Liver (tissue), 9 donors: ENCODE data around the gene DPEP3. TPM values are rescaled to one million over a fixed set of nuclear protein-coding genes. Genes with fewer than 3 reads are reported as not detected.

Experiments used
- DNase-seq: peaks from one replicate; pipeline ENCODE4 v3.0.0-alpha.2; 2017; ENCODE audit warnings: low spot score
- H3K27ac ChIP-seq, 2 donors: one replicate each; pipeline ENCODE4 v1.7.0; 2013; ENCODE audit warnings: inconsistent platforms in 2 of 2, low read length in 2 of 2, control low read depth in 1 of 2, low read depth in 1 of 2, mild to moderate bottlenecking in 1 of 2
- H3K27me3 ChIP-seq, 4 donors: one replicate each; pipeline versions ENCODE4 v1.6.1 to v1.7.0; 2013; ENCODE audit warnings: low read length in 3 of 4, inconsistent platforms in 1 of 4, mild to moderate bottlenecking in 1 of 4, moderate library complexity in 1 of 4; ENCODE audit not compliant: control insufficient read depth in 4 of 4, insufficient read depth in 4 of 4
- H3K36me3 ChIP-seq, 4 donors: one replicate each; pipeline versions ENCODE4 v1.6.1 to v1.7.0; 2013; ENCODE audit warnings: low read length in 3 of 4, mild to moderate bottlenecking in 3 of 4, low read depth in 1 of 4, moderate library complexity in 1 of 4; ENCODE audit not compliant: control insufficient read depth in 4 of 4, insufficient read depth in 3 of 4
- H3K4me1 ChIP-seq, 4 donors: one replicate each; pipeline versions ENCODE4 v1.6.1 to v1.7.0; 2013; ENCODE audit warnings: low read length in 3 of 4, mild to moderate bottlenecking in 3 of 4, moderate library complexity in 1 of 4; ENCODE audit not compliant: control insufficient read depth in 4 of 4, insufficient read depth in 4 of 4
- H3K4me3 ChIP-seq, 3 donors: one replicate each; pipeline versions ENCODE4 v1.6.1 to v1.7.0; 2013; ENCODE audit warnings: low read length in 3 of 3, control low read depth in 1 of 3, low read depth in 1 of 3, mild to moderate bottlenecking in 1 of 3
- H3K9ac ChIP-seq, 2 donors: one replicate each; pipeline ENCODE4 v1.7.0; 2013; ENCODE audit warnings: low read length in 2 of 2, mild to moderate bottlenecking in 2 of 2, moderate library complexity in 2 of 2, control low read depth in 1 of 2, low read depth in 1 of 2
- H3K9me3 ChIP-seq, 4 donors: one replicate each; pipeline versions ENCODE4 v1.6.1 to v1.7.0; 2013; ENCODE audit warnings: low read length in 3 of 4; ENCODE audit not compliant: control insufficient read depth in 4 of 4
- EGR1 ChIP-seq, 2 donors: IDR thresholded peaks; 2 replicates each; pipeline ENCODE4 v1.6.1; 2016 to 2018; ENCODE audit warnings: antibody characterized with exemption in 2 of 2, low read depth in 2 of 2
- FOXA1 ChIP-seq: IDR thresholded peaks from 2 replicates; pipeline ENCODE4 v1.6.1; 2016; ENCODE audit warnings: antibody characterized with exemption
- FOXA2 ChIP-seq: IDR thresholded peaks from 2 replicates; pipeline ENCODE4 v1.6.1; 2016; ENCODE audit warnings: antibody characterized with exemption
- GABPA ChIP-seq, 2 donors: IDR thresholded peaks in 1 of 2; conservative IDR thresholded peaks in 1 of 2; 2 replicates each; pipeline ENCODE4 v1.6.1; 2016; ENCODE audit warnings: antibody characterized with exemption in 2 of 2, mild to moderate bottlenecking in 1 of 2, moderate library complexity in 1 of 2
- HNF4A ChIP-seq, 2 donors: conservative IDR thresholded peaks; 2 replicates each; pipeline ENCODE4 v1.6.1; 2016; ENCODE audit warnings: antibody characterized with exemption in 2 of 2, mild to moderate bottlenecking in 2 of 2
- JUND ChIP-seq, 2 donors: IDR thresholded peaks; 2 replicates each; pipeline ENCODE4 v1.6.1; 2016; ENCODE audit warnings: antibody characterized with exemption in 2 of 2
- NR2F2 ChIP-seq: IDR thresholded peaks from 2 replicates; pipeline ENCODE4 v1.6.1; 2016; ENCODE audit warnings: antibody characterized with exemption
- RXRA ChIP-seq, 2 donors: IDR thresholded peaks; 2 replicates each; pipeline ENCODE4 v1.6.1; 2017 to 2018; ENCODE audit warnings: antibody characterized with exemption in 2 of 2, mild to moderate bottlenecking in 1 of 2
- SP1 ChIP-seq: IDR thresholded peaks from 2 replicates; pipeline ENCODE4 v1.6.1; 2018; ENCODE audit warnings: antibody characterized with exemption, mild to moderate bottlenecking
- TAF1 ChIP-seq: conservative IDR thresholded peaks from 2 replicates; pipeline ENCODE4 v1.6.1; 2016; ENCODE audit warnings: antibody characterized with exemption, mild to moderate bottlenecking
- YY1 ChIP-seq: IDR thresholded peaks from 2 replicates; pipeline ENCODE4 v1.6.1; 2016; ENCODE audit warnings: antibody characterized with exemption, mild to moderate bottlenecking
- WGBS: extraction: QIAGEN DNeasy Blood & Tissue Kit; methylation state at CpG from one replicate; pipeline ENCODE4 v1.1.7; 2013; 5-methylcytosine and 5-hydroxymethylcytosine counted together
- polyA plus RNA-seq, 2 donors: library from polyadenylated mRNA; stranded (reverse) in 1 of 2; unstranded in 1 of 2; fragments of 200-250 nt in 1 of 2; fragments of >200 nt in 1 of 2; fragmentation: Nextera tagmentation in 1 of 2; extraction: Ambion mirVana in 1 of 2; gene quantifications; one replicate each; pipeline versions ENCODE4 v1.2.1 to v1.2.3, GENCODE V29; 2013 to 2015
- total RNA-seq, 2 donors: library from RNA; depleted of rRNA; stranded (reverse); fragments of >200 nt; gene quantifications; one replicate each; pipeline ENCODE4 v1.2.3, GENCODE V29; 2014
- TF ChIP-seq, protein P1 (sequence below): IDR thresholded peaks from 2 replicates; pipeline ENCODE4 v1.6.1; 2016; ENCODE audit warnings: antibody characterized with exemption
- TF ChIP-seq, protein P2 (sequence below): IDR thresholded peaks from 2 replicates; pipeline ENCODE4 v1.6.1; 2016; ENCODE audit warnings: antibody characterized with exemption
- TF ChIP-seq, protein P3 (sequence below): IDR thresholded peaks from 2 replicates; pipeline ENCODE4 v1.6.1; 2016; ENCODE audit warnings: antibody characterized with exemption, mild to moderate bottlenecking
- TF ChIP-seq, protein P4 (sequence below): IDR thresholded peaks from 2 replicates; pipeline ENCODE4 v1.6.1; 2016; ENCODE audit warnings: antibody characterized with exemption
- TF ChIP-seq, protein P5 (sequence below): fragments of 150-350 bp; IDR thresholded peaks from 2 replicates; pipeline ENCODE4 v1.5.1; 2017; ENCODE audit warnings: improper control_type of control experiment, low read depth, low read length; ENCODE audit not compliant: missing input control
- donor health status: healthy.
- donor health status: healthy.
- donor health status: healthy.
- donor health status: healthy.
- donor health status: healthy.

DPEP3 gene
- total and polyA plus RNA-seq, 4 donors = 0.08 to 0.37 (median 0.22) TPM; not detected in 1

DNA sequence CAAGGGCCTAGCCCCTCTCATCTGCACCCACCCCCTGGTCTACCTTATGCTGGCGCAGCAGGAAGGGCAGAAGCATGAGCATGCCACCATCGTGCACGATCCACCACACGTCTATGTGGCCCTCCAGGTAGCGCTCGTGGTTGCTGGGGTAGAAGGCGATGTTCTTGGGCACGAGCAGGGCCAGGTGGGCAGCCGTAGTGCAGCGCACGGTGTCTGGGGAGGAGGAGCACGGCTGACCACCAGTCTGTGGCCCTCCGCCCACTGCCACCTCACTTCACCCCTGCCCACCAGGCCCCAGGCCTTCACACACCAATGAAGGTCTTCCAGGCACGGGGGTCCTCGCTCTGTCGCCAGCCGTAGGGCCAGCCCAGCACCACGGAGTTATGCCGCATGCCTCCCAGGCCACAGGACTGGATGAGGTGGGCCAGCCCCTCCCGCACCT is 34.1 kb downstream of the DPEP3 start:
- H3K27ac ChIP-seq = no peak overlapping the region
- WGBS = 98% methylated on average over 20 of the region's 20 CpGs

DNA sequence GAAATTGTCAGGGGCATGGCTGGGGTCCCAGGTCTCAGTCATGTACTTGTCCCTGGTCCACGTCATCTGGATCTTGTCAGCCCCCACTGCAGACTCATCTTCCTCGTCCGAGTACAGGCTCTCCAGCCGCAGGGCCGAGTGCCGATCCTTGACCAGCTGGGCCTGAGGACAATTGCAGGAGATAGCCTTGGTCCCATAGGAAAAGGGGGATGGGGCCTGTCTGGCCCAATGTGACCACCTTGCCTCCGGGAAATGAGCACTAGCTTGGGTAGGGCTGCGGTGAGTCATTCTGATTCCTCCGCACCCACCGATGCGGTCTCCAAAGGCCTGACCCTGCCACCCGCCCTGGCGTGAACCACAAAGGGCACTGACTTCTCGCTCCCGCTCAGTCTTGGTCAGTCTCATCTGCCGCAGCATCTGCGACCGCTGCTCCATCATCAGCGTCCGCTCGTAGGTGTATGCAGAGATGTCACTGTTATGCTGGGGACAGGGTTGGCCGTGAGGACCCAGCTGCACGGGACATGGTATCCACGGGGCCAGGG is 34.8 kb downstream of the DPEP3 start:
- H3K9me3 ChIP-seq = no peaks in the 10 kb centered on the region
- WGBS = 91% methylated on average over 24 of the region's 24 CpGs
- H3K27me3 ChIP-seq = no peaks in the 10 kb centered on the region
- peaks cover 9 to 42% (median 27%) of the 10 kb centered on the region in 4 donors for H3K4me1 ChIP-seq
- no peak overlapping the region for H3K9ac ChIP-seq
- peaks cover 10 to 50% (median 23%) of the 10 kb centered on the region in 4 donors for H3K36me3 ChIP-seq
- H3K4me3 ChIP-seq = no peak overlapping the region
- no peak for DNase-seq
- no peak overlapping the region for H3K27ac ChIP-seq
- TF ChIP-seq FOXA2 (no peak), TAF1 (no peak), RXRA (IDR thresholded peaks at IDR 0.05) (no peak), HNF4A (conservative IDR thresholded peaks at IDR 0.05) (no peak), JUND (IDR thresholded peaks at IDR 0.05) (no peak), SP1 (no peak), NR2F2 (no peak), YY1 (no peak), FOXA1 (no peak)
- TF ChIP-seq, protein P1, sequence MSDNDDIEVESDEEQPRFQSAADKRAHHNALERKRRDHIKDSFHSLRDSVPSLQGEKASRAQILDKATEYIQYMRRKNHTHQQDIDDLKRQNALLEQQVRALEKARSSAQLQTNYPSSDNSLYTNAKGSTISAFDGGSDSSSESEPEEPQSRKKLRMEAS = no peak
- TF ChIP-seq, protein P2, sequence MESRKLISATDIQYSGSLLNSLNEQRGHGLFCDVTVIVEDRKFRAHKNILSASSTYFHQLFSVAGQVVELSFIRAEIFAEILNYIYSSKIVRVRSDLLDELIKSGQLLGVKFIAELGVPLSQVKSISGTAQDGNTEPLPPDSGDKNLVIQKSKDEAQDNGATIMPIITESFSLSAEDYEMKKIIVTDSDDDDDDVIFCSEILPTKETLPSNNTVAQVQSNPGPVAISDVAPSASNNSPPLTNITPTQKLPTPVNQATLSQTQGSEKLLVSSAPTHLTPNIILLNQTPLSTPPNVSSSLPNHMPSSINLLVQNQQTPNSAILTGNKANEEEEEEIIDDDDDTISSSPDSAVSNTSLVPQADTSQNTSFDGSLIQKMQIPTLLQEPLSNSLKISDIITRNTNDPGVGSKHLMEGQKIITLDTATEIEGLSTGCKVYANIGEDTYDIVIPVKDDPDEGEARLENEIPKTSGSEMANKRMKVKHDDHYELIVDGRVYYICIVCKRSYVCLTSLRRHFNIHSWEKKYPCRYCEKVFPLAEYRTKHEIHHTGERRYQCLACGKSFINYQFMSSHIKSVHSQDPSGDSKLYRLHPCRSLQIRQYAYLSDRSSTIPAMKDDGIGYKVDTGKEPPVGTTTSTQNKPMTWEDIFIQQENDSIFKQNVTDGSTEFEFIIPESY = no peak
- TF ChIP-seq, protein P3, sequence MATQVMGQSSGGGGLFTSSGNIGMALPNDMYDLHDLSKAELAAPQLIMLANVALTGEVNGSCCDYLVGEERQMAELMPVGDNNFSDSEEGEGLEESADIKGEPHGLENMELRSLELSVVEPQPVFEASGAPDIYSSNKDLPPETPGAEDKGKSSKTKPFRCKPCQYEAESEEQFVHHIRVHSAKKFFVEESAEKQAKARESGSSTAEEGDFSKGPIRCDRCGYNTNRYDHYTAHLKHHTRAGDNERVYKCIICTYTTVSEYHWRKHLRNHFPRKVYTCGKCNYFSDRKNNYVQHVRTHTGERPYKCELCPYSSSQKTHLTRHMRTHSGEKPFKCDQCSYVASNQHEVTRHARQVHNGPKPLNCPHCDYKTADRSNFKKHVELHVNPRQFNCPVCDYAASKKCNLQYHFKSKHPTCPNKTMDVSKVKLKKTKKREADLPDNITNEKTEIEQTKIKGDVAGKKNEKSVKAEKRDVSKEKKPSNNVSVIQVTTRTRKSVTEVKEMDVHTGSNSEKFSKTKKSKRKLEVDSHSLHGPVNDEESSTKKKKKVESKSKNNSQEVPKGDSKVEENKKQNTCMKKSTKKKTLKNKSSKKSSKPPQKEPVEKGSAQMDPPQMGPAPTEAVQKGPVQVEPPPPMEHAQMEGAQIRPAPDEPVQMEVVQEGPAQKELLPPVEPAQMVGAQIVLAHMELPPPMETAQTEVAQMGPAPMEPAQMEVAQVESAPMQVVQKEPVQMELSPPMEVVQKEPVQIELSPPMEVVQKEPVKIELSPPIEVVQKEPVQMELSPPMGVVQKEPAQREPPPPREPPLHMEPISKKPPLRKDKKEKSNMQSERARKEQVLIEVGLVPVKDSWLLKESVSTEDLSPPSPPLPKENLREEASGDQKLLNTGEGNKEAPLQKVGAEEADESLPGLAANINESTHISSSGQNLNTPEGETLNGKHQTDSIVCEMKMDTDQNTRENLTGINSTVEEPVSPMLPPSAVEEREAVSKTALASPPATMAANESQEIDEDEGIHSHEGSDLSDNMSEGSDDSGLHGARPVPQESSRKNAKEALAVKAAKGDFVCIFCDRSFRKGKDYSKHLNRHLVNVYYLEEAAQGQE = no peak

More for the DNA sequence above, 34.1 kb downstream of the DPEP3 start:
- Histone ChIP-seq H3K4me1 (peaks cover 9 to 40% (median 26%) of the 10 kb centered on the region in 4 donors), H3K9ac (no peak overlapping the region), H3K9me3 (no peaks in the 10 kb centered on the region), H3K4me3 (no peak overlapping the region), H3K36me3 (peaks cover 12 to 56% (median 23%) of the 10 kb centered on the region in 4 donors), H3K27me3 (no peaks in the 10 kb centered on the region)
- no peak for TF ChIP-seq RXRA (IDR thresholded peaks at IDR 0.05)
- no peak for TF ChIP-seq SP1
- no peak for TF ChIP-seq YY1
- TF ChIP-seq NR2F2 = no peak
- TF ChIP-seq TAF1 = no peak
- TF ChIP-seq, protein P3 = no peak
- TF ChIP-seq JUND (IDR thresholded peaks at IDR 0.05) = no peak
- TF ChIP-seq, protein P4, sequence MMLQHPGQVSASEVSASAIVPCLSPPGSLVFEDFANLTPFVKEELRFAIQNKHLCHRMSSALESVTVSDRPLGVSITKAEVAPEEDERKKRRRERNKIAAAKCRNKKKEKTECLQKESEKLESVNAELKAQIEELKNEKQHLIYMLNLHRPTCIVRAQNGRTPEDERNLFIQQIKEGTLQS = no peak
- TF ChIP-seq EGR1 (IDR thresholded peaks at IDR 0.05; ENCODE audit: low read depth in 2 of 2) = no peak
- TF ChIP-seq, protein P1 = no peak
- TF ChIP-seq, protein P5, sequence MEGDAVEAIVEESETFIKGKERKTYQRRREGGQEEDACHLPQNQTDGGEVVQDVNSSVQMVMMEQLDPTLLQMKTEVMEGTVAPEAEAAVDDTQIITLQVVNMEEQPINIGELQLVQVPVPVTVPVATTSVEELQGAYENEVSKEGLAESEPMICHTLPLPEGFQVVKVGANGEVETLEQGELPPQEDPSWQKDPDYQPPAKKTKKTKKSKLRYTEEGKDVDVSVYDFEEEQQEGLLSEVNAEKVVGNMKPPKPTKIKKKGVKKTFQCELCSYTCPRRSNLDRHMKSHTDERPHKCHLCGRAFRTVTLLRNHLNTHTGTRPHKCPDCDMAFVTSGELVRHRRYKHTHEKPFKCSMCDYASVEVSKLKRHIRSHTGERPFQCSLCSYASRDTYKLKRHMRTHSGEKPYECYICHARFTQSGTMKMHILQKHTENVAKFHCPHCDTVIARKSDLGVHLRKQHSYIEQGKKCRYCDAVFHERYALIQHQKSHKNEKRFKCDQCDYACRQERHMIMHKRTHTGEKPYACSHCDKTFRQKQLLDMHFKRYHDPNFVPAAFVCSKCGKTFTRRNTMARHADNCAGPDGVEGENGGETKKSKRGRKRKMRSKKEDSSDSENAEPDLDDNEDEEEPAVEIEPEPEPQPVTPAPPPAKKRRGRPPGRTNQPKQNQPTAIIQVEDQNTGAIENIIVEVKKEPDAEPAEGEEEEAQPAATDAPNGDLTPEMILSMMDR = no peak
- no peak for TF ChIP-seq GABPA (IDR thresholded peaks at IDR 0.05 in 1 of 2, conservative IDR thresholded peaks at IDR 0.05 in 1 of 2)
- no peak for DNase-seq
